Astrocyte of the spinal cord (primary cell): Measurements from ENCODE around the gene PIK3C3.

Experiments
- DNase-seq: peaks from one replicate; pipeline ENCODE4 v3.0.0; 2011; ENCODE audit warnings: low read depth, low spot score
- H3K4me3 ChIP-seq: 2 replicates; pipeline ENCODE4 v1.5.1; 2011; ENCODE audit warnings: low read depth, mild to moderate bottlenecking, low read length, moderate library complexity
- CTCF ChIP-seq: IDR thresholded peaks from 2 replicates; pipeline ENCODE4 v1.5.1; 2012; ENCODE audit warnings: low read depth, mild to moderate bottlenecking, low read length, inconsistent platforms
- in situ Hi-C: cut with HindIII; loops from 2 replicates; pipeline ENCODE4 v1.10.0; 2017; ENCODE audit warnings: low sequenced_read_pairs

PIK3C3 gene

GRCh38 chr18:41972067-41972925, 17.3 kb downstream of the PIK3C3 start:
- no peak for TF ChIP-seq CTCF
- peak; percentile 35 for DNase-seq
- in situ Hi-C loops, result no loop called here
- H3K4me3 ChIP-seq, result no peak overlapping the region

DNA sequence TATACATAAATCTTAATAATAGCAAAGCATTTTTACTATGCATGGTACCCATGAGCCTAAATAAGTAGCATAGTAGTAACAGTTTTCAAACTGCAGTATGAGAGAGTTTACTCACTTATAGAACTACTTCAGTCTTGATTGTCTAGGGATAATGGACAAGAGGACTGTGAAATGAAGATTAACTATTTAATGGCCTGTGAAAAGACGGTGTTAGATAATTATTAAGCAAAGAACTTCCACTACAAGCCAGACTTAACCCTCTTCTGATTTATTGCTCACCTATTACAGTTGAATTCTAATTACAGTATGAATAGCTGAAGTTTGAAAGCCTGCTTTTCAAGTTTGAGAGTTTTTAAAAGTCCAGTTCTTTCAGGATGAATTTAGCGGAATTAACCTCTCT, 18.9 kb downstream of the PIK3C3 start:
- no peak for DNase-seq
- TF ChIP-seq CTCF, result no peak
- in situ Hi-C loops, result no loop called here
- no peak overlapping the region for H3K4me3 ChIP-seq

DNA sequence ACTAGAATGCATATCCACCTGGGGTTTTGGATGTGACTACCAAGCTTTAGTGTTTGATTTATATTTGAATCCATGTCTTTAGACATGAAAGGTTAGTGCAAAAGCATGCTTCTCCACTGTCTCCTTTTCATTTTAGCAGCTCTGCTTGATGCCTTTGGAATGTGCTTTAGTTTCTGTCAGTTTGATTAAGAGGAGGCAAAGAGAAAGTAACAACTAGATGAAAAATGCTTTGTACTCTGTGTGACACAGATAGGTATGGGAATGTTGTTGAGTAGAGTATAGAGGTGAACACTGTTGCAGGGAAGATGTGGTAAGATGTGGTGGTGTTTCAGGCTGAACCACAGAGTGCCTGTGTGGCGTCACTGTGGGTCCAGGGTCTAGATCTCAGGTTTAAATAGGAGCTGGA, 19.8 kb downstream of the PIK3C3 start:
- no peak for DNase-seq
- in situ Hi-C loops, result no loop called here
- H3K4me3 ChIP-seq, result no peak overlapping the region
- no peak for TF ChIP-seq CTCF

DNA sequence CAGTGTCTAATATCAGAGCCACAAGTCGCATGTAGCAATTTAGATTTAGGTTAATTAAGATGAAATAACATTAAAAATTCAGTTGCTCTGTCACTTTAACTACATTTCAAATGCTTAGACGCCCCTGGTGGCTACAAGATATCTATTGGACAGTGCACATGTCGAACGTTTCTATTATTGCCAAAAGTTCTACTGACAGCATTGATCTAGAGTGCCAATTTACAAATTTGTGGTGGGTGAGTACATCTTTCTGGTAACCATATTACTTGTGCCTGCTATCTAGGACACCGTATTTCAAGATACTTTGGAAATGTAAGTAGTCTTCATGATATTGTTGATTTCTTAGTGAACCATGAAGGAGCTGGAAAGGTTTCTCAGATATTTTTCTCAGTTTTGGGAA, 20.2 kb downstream of the PIK3C3 start:
- no peak for DNase-seq
- H3K4me3 ChIP-seq, result no peak overlapping the region
- in situ Hi-C loops, result no loop called here
- TF ChIP-seq CTCF, result no peak

- no peak overlapping the region for H3K4me3 ChIP-seq
- DNase-seq, result no peak
- no peak for TF ChIP-seq CTCF
- in situ Hi-C loops, result no loop called here
Measured at GRCh38 chr18:41977233-41977632, 22.2 kb downstream of the PIK3C3 start.

DNA sequence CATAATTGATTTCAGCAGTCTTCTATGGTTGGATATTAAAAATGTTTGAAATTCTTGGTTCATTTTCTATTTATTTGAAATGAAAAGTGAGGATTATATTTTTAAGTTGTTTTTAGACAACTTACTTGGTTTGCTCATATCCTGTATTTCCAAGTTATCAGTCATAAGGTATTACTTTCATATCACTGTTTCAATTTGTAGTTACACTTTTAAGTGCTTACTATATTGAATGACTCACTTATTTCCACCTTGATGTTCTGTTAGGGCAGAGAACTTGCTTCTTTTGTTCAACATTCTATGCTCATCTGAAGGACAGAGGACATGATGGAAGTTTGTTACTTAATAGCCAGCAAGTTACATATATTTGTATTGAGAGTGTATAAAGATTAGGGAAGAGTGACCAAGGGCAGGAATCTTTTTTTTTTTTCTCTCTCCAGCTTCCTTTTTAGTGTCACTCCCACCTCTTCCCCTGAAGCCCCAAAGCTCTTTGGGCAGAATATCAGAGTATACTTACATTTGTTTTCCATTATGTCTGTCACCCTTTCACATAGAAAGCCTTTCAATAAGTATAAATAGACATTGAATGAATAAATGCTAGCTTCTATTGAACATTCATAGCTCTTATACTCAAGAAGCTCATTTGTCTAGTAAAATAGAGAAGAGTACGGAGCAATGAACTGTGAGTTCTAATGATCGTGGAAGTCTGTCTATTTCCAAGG, 28.1 kb downstream of the PIK3C3 start:
- TF ChIP-seq CTCF, result no peak
- H3K4me3 ChIP-seq, result no peak overlapping the region
- DNase-seq, result no peak
- in situ Hi-C loops, result no loop called here
